Measurements from ENCODE around the gene HJURP.
"Not testable (repeated sequence)": the region's sequence is repeated elsewhere in the genome, so short reads cannot be mapped to it uniquely, and the experiment has no call there.

HJURP gene

GRCh38 chr2:233892793-233893192 lies 38.5 kb upstream of the HJURP start:
- Histone ChIP-seq H3K9ac (ENCODE audit: low read depth, low read length) (no peak overlapping the region), H4K20me1 (ENCODE audit: insufficient read depth, low read length) (no peaks in the 10 kb centered on the region), H3K79me2 (ENCODE audit: insufficient read depth, low read length) (no peaks in the 10 kb centered on the region), H3K4me1 (ENCODE audit: insufficient read depth, low read length) (no peaks in the 10 kb centered on the region), H3K27ac (ENCODE audit: low read length) (no peak overlapping the region), H3K4me2 (ENCODE audit: insufficient read depth, low read length) (no peak overlapping the region), H3K36me3 (ENCODE audit: insufficient read depth, low read length) (no peaks in the 10 kb centered on the region), H3K4me3 (ENCODE audit: low read depth in 1 of 2, low read length in 2 of 2) (no peak overlapping the region), H2AFZ (ENCODE audit: low read depth, low read length) (no peak overlapping the region), H3K27me3 (ENCODE audit: insufficient read depth, low read length, poor library complexity) (peaks cover 12% of the 10 kb centered on the region), H3K9me3 (ENCODE audit: insufficient read depth, low read length, severe bottlenecking) (no peaks in the 10 kb centered on the region)
- DNase-seq: no peak
- no peak for TF ChIP-seq EZH2 (IDR thresholded peaks at IDR 0.05; ENCODE audit: borderline replicate concordance, low read depth, low read length, severe bottlenecking)
- TF ChIP-seq CTCF (IDR thresholded peaks at IDR 0.05; ENCODE audit: borderline replicate concordance, extremely low read depth, low read length, poor library complexity, severe bottlenecking): no peak
- ATAC-seq (ENCODE audit: insufficient read depth, low read depth): no peak

GRCh38 chr2:233882353-233882752 lies 28.0 kb upstream of the HJURP start:
- no peaks in the 10 kb centered on the region for H3K4me1 ChIP-seq (ENCODE audit: insufficient read depth, low read length)
- TF ChIP-seq CTCF (IDR thresholded peaks at IDR 0.05; ENCODE audit: borderline replicate concordance, extremely low read depth, low read length, poor library complexity, severe bottlenecking) (no peak), EZH2 (IDR thresholded peaks at IDR 0.05; ENCODE audit: borderline replicate concordance, low read depth, low read length, severe bottlenecking) (no peak)
- H3K79me2 ChIP-seq (ENCODE audit: insufficient read depth, low read length): no peaks in the 10 kb centered on the region
- H3K36me3 ChIP-seq (ENCODE audit: insufficient read depth, low read length): no peaks in the 10 kb centered on the region
- H3K27me3 ChIP-seq (ENCODE audit: insufficient read depth, low read length, poor library complexity): peaks cover under 1% of the 10 kb centered on the region
- H4K20me1 ChIP-seq (ENCODE audit: insufficient read depth, low read length): no peaks in the 10 kb centered on the region
- ATAC-seq (ENCODE audit: insufficient read depth, low read depth) (no peak), DNase-seq (no peak)
- no peak overlapping the region for H2AFZ ChIP-seq (ENCODE audit: low read depth, low read length)
- peaks cover 3% of the 10 kb centered on the region for H3K9me3 ChIP-seq (ENCODE audit: insufficient read depth, low read length, severe bottlenecking)
- no peak overlapping the region for H3K4me2 ChIP-seq (ENCODE audit: insufficient read depth, low read length)
- H3K27ac ChIP-seq (ENCODE audit: low read length): no peak overlapping the region
- no peak overlapping the region for H3K9ac ChIP-seq (ENCODE audit: low read depth, low read length)
- no peak overlapping the region for H3K4me3 ChIP-seq (ENCODE audit: low read depth in 1 of 2, low read length in 2 of 2)

- not testable (repeated sequence) for H3K4me2 ChIP-seq (ENCODE audit: insufficient read depth, low read length); H3K4me3 ChIP-seq (ENCODE audit: low read depth in 1 of 2, low read length in 2 of 2)
Measured at GRCh38 chr2:233872125-233872524, 17.8 kb upstream of the HJURP start.

GRCh38 chr2:233871432-233871831 lies 17.1 kb upstream of the HJURP start:
- no peak overlapping the region for H3K9ac ChIP-seq (ENCODE audit: low read depth, low read length)
- no peak overlapping the region for H2AFZ ChIP-seq (ENCODE audit: low read depth, low read length)
- peaks cover 12% of the 10 kb centered on the region for H3K27me3 ChIP-seq (ENCODE audit: insufficient read depth, low read length, poor library complexity)
- DNase-seq: no peak
- ATAC-seq (ENCODE audit: insufficient read depth, low read depth): no peak
- no peaks in the 10 kb centered on the region for H4K20me1 ChIP-seq (ENCODE audit: insufficient read depth, low read length)
- no peak overlapping the region for H3K4me2 ChIP-seq (ENCODE audit: insufficient read depth, low read length)
- H3K36me3 ChIP-seq (ENCODE audit: insufficient read depth, low read length): no peaks in the 10 kb centered on the region
- H3K27ac ChIP-seq (ENCODE audit: low read length): no peak overlapping the region
- H3K9me3 ChIP-seq (ENCODE audit: insufficient read depth, low read length, severe bottlenecking): peaks cover 8% of the 10 kb centered on the region
- H3K4me3 ChIP-seq (ENCODE audit: low read depth in 1 of 2, low read length in 2 of 2): no peak overlapping the region
- no peaks in the 10 kb centered on the region for H3K79me2 ChIP-seq (ENCODE audit: insufficient read depth, low read length)
- no peaks in the 10 kb centered on the region for H3K4me1 ChIP-seq (ENCODE audit: insufficient read depth, low read length)
- no peak for TF ChIP-seq EZH2 (IDR thresholded peaks at IDR 0.05; ENCODE audit: borderline replicate concordance, low read depth, low read length, severe bottlenecking)
- TF ChIP-seq CTCF (IDR thresholded peaks at IDR 0.05; ENCODE audit: borderline replicate concordance, extremely low read depth, low read length, poor library complexity, severe bottlenecking): no peak

More at GRCh38 chr2:233872125-233872524, 17.8 kb upstream of the HJURP start:
- H3K27me3 ChIP-seq (ENCODE audit: insufficient read depth, low read length, poor library complexity): peaks cover 12% of the 10 kb centered on the region
- H2AFZ ChIP-seq (ENCODE audit: low read depth, low read length); H3K9me3 ChIP-seq (ENCODE audit: insufficient read depth, low read length, severe bottlenecking); H3K27ac ChIP-seq (ENCODE audit: low read length); H3K36me3 ChIP-seq (ENCODE audit: insufficient read depth, low read length); ATAC-seq (ENCODE audit: insufficient read depth, low read depth); H3K9ac ChIP-seq (ENCODE audit: low read depth, low read length); H3K79me2 ChIP-seq (ENCODE audit: insufficient read depth, low read length); H4K20me1 ChIP-seq (ENCODE audit: insufficient read depth, low read length); DNase-seq; H3K4me1 ChIP-seq (ENCODE audit: insufficient read depth, low read length): not testable (repeated sequence)
